GM12864 (cell line): ENCODE results near the gene SLC39A11.
"Not testable (repeated sequence)": the region's sequence is repeated elsewhere in the genome, so short reads cannot be mapped to it uniquely, and the experiment has no call there.

ENCODE experiments used
- DNase-seq: peaks from one replicate; pipeline ENCODE4 v3.0.0-alpha.2; 2011; ENCODE audit warnings: low read depth
- H3K4me3 ChIP-seq: 2 replicates; pipeline ENCODE4 v1.5.1; 2011; ENCODE audit warnings: mild to moderate bottlenecking, low read depth, low read length, control low read depth
- TF ChIP-seq, protein P1 (sequence below): IDR thresholded peaks from 2 replicates; pipeline ENCODE4 v1.5.1; 2011; ENCODE audit warnings: low read depth, mild to moderate bottlenecking, moderate library complexity, low read length, control low read depth, inconsistent platforms; ENCODE audit errors: missing control alignments

Gene SLC39A11

DNA sequence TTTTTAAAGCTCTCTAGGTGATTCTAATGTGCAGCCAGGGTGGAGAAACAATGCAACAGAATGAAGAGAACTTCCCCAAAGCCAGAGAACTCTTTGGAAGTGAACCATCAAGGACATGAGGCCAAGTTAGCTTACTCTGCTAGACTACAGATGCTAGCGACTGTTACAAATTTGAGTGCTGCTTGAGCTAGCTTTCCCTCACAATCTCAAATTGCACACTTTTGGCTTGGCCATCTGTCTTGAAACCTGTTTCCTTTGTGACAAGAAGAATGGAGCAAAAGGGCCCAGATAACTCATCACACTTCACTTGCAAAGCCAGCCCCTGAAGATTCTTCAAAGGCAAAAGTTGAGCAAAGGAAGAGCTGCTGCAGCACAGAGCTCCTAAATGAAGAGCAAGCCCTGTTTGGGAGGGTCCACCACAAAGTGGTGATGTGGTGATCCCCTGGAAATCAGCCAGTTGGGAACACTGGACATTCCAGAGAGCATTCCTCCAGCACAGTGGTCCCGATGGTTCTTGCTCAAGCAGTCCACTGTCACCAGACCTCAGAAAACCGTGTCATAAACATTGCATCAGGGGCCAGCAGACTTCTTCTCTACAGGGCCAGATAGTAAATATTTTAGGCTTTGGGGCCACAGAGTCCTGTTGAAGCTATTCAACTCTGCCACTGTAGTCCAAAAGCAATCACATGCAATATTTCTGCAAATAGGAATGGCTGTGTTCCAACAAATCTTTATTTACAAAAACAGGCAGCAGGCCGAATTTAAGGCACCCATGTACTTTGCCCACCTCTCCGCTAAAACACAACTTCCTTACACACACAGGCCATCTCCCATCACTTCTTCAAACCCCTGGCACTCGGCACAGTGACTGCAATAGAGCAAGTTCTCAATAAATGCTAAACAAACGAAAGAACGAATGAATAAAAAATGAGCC is 21.2 kb downstream of the SLC39A11 start:
- TF ChIP-seq, protein P1, sequence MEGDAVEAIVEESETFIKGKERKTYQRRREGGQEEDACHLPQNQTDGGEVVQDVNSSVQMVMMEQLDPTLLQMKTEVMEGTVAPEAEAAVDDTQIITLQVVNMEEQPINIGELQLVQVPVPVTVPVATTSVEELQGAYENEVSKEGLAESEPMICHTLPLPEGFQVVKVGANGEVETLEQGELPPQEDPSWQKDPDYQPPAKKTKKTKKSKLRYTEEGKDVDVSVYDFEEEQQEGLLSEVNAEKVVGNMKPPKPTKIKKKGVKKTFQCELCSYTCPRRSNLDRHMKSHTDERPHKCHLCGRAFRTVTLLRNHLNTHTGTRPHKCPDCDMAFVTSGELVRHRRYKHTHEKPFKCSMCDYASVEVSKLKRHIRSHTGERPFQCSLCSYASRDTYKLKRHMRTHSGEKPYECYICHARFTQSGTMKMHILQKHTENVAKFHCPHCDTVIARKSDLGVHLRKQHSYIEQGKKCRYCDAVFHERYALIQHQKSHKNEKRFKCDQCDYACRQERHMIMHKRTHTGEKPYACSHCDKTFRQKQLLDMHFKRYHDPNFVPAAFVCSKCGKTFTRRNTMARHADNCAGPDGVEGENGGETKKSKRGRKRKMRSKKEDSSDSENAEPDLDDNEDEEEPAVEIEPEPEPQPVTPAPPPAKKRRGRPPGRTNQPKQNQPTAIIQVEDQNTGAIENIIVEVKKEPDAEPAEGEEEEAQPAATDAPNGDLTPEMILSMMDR, result no peak
- no peak overlapping the region for H3K4me3 ChIP-seq
- DNase-seq, result no peak

DNA sequence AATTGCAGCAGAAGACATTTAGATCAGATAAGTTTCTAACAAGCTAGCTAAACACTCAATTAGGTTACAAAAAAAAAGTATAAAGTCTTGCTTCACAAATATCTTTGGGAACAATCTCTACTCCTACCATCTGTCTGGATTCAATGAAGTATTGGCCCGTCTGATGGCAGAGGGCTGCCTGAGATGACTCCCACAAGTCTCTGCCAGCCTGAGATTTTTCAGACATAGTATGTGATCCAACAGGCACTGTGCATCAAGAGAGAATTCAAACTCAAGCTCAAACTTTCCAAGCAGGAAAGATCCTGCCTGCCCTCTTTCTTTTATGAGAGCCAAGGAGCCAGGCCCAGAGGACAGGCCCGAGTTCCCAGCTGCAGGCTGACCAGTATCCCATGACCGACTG is 22.6 kb downstream of the SLC39A11 start:
- TF ChIP-seq, protein P1, result no peak
- no peak for DNase-seq

DNA sequence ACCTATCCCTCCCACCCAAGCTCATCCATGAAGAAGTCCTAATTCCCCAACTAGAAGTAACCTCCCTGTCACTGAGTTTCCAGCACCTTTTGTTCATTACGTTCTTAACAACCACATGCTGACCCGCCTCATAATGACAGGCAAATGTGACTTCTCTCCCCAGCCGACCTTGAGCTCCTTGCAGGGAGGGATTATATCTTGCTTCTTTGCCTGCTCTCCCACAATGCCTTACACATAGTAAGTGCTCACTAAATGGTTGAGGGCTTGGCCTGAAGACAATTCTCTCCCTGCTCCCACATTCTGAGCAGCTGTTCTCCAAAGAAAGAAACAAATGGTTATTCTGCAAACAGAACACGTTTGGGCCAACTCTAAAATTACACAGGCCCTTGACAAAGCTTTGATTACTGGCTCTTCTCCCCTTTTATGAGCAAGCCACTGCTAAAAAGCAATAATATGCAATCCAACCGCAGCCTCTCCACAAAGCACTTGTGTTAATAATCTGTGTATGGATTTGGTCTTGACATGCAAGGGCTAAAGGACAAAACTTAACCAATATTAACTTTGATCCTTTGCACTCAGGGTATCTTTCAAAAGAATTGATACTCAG is 23.2 kb downstream of the SLC39A11 start:
- H3K4me3 ChIP-seq, result no peak overlapping the region
- no peak for DNase-seq
- TF ChIP-seq, protein P1, result no peak

More for the DNA sequence above, 22.6 kb downstream of the SLC39A11 start:
- no peak overlapping the region for H3K4me3 ChIP-seq

DNA sequence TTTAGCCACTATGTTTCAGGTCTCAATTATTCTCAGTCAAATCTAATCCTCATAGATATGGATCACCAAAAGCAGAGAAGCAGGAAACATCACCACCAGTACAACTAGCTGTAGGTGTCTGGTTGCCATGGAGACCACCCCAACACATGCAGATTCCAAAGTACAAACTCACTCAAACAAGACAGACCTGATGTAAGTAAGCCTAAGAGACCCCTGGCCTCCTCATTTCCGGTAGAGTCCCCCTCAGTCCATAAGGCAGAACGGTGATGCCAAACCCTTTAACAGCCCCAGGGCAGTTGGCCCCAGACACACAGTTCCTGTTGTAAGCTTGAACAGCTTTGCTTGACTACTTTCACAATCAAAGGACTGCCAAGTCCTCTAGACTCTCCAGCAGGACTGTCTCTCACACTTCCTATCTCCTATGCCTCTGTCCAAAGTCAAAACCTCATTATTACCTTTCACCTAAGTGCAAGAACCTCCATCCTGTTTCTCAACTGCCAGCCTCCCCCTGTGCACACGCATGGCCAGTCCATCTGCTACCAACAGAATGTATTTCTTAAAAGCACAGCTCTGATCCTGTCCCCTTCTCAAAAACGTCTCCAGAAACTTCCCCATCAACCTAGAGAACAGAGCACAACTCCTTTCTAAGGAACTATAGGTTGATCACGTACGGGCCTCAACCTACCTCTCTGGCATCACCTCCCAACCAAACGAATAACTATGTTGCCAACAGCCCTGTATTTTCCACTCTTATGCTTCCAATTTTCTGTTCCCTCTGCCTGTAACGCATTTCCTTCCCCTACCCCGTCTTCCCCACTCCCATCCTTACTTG is 23.9 kb downstream of the SLC39A11 start:
- DNase-seq, result no peak
- TF ChIP-seq, protein P1, result no peak
- H3K4me3 ChIP-seq, result no peak overlapping the region

DNA sequence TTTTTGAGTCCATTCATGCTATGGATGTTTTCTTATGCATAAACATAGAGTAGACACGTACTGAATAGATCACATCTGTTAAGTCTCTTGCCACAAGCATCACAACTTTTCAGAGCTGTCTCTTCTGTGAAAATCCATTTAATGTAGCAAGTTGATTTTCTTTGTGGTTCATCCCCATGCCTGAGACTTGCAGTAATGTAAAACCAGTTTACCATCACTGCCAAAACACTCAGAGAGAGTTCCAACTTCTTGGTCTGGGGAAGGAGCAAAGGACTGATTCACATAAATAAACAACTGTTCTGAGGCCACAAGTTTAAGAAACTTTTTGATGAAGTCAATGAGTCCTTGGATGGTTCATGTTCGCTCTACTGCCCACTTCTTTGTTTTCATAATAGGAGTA is 24.8 kb downstream of the SLC39A11 start:
- not testable (repeated sequence) for DNase-seq, H3K4me3 ChIP-seq

DNA sequence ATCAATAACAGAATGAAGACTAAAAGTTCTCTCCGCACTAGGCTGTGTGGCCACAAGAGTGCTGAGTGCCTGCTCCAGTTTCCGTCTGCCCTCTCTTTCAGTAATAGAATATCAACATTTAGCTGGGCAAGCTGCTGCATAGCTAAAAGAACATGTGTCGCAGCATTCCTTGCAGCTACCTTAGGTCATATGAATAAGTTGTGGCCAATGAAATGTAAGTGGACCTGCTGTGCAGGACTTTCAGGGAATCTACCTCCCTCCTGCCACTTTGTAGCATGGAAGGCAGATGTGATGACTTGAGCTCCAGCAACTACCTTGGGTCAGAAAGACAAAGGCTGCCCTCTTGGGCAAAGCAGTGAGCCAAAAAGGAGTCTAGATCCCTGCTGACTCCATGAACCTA is 25.4 kb downstream of the SLC39A11 start:
- TF ChIP-seq, protein P1, result no peak
- DNase-seq, result no peak
- no peak overlapping the region for H3K4me3 ChIP-seq

DNA sequence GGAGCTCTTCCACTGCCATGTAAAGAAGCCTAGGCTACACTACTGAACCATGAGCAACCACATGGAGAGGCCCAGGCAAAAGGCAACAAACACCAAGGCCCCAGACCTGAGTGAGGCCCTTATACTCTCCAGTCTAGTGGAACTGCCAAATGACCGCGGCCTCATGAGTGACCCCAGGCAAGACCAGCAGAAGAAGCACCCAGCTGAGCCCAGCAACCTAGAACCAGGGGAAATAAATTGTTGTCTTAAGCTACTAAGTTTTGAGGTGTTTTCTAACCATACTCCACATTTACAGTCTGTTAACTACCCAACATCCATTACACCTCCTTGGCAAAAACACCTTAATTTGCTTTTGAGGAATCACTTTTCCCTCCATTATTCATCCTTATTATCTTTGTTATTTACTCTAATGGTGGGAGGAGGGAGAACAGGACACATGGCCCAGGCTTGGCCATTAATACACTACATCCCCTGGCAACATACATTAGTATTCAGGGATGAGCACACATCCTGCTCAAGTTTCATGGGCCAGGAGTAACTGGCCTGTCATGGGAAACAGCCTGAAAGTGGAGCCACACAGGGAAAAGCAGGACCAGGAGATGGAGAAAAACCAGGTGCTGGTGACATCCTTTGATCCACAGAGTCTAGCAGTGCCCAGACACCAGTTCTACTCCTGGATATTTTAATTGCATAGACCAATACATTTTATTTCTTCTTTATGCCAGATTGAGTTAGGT is 26.2 kb downstream of the SLC39A11 start:
- TF ChIP-seq, protein P1, result no peak

More for the DNA sequence above, 26.2 kb downstream of the SLC39A11 start:
- no peak for DNase-seq
- H3K4me3 ChIP-seq, result no peak overlapping the region
